Endothelial cell of umbilical vein (primary cell): Measurements from ENCODE around the gene TMEM182. TPM values are rescaled to one million over a fixed set of nuclear protein-coding genes. Genes with fewer than 3 reads are reported as not detected.

Experiments
- BruUV-seq: library from RNA; stranded (reverse); fragments of 400-500 nt; replicated peaks from 2 replicates; lab custom pipeline; 2021; lab: Mats Ljungman, UMichigan
- CTCF ChIA-PET: fragments of 300-600, 350-600 bp; sonication (Branson Sonifier 250); formaldehyde crosslinking; loops from one replicate; lab custom pipeline; 2021; ENCODE audit warnings: antibody characterized with exemption, inconsistent platforms; lab: Charles Lee
- POLR2A ChIA-PET: fragments of 300-600, 350-600 bp; sonication (Branson Sonifier 250); formaldehyde crosslinking; loops from one replicate; lab custom pipeline; 2021; ENCODE audit warnings: antibody characterized with exemption, inconsistent platforms; lab: Charles Lee
- DNase-seq: peaks from one replicate; pipeline ENCODE4 v3.0.0-alpha.2; 2011; ENCODE audit warnings: low read depth, low spot score
- FAIRE-seq: peaks from 2 replicates; lab custom pipeline; 2011; peaks lifted over from hg19 to GRCh38; lab: Jason Lieb, UNC
- H2AFZ ChIP-seq: 2 replicates; pipeline ENCODE4 v1.6.0; 2012; ENCODE audit warnings: low read depth, low read length, control low read depth, inconsistent platforms
- H3K27ac ChIP-seq: 2 replicates; pipeline ENCODE4 v1.5.1; 2011; ENCODE audit warnings: low read depth, mild to moderate bottlenecking, control low read depth, low read length, moderate library complexity; ENCODE audit not compliant: insufficient read depth
- H3K27me3 ChIP-seq, 2 experiments: 2 replicates each; pipeline versions ENCODE4 v1.6.0 to v1.6.1; 2011; ENCODE audit warnings: low read length in 2 of 2, mixed read lengths in 1 of 2; ENCODE audit not compliant: control insufficient read depth in 2 of 2, insufficient read depth in 2 of 2
- H3K36me3 ChIP-seq, 2 experiments: 2 replicates in 1 of 2; 3 replicates in 1 of 2; pipeline ENCODE4 v1.5.1; 2011; ENCODE audit warnings: low read length in 2 of 2, mild to moderate bottlenecking in 1 of 2, moderate library complexity in 1 of 2; ENCODE audit not compliant: control insufficient read depth in 2 of 2, insufficient read depth in 2 of 2; ENCODE audit errors: extremely low read depth in 1 of 2
- H3K4me1 ChIP-seq: 3 replicates; pipeline ENCODE4 v1.5.1; 2011; ENCODE audit warnings: mild to moderate bottlenecking, low read length; ENCODE audit not compliant: control insufficient read depth, insufficient read depth; ENCODE audit errors: extremely low read depth
- H3K4me2 ChIP-seq: 2 replicates; pipeline ENCODE4 v1.6.1; 2011; ENCODE audit warnings: low read length, control low read depth, mixed read lengths; ENCODE audit not compliant: insufficient read depth
- H3K4me3 ChIP-seq, 3 experiments: fragments of 200-600 bp in 1 of 3; sonication (generic), shearing (Covaris generic) in 1 of 3; replicated peaks in 1 of 3; 2 replicates each; pipeline ENCODE4 v1.5.1; 2011 to 2016; ENCODE audit warnings: control low read depth in 3 of 3, low read length in 3 of 3, mild to moderate bottlenecking in 2 of 3, inconsistent platforms in 1 of 3, low read depth in 1 of 3, moderate library complexity in 1 of 3; ENCODE audit not compliant: insufficient read depth in 1 of 3
- H3K79me2 ChIP-seq: 2 replicates; pipeline ENCODE4 v1.6.0; 2012; ENCODE audit warnings: low read length, inconsistent platforms; ENCODE audit not compliant: control insufficient read depth, insufficient read depth
- H3K9ac ChIP-seq: replicated peaks from 2 replicates; pipeline ENCODE3; 2011; ENCODE audit warnings: low read length, control low read depth; ENCODE audit not compliant: insufficient read depth; ENCODE audit errors: extremely low read depth
- H3K9me1 ChIP-seq: replicated peaks from 3 replicates; pipeline ENCODE4 v1.6.0; 2011; ENCODE audit warnings: mild to moderate bottlenecking, low read length; ENCODE audit not compliant: control insufficient read depth, insufficient read depth; ENCODE audit errors: extremely low read depth
- H3K9me3 ChIP-seq: replicated peaks from 2 replicates; pipeline ENCODE4 v1.5.1; 2012; ENCODE audit warnings: low read length, inconsistent platforms; ENCODE audit not compliant: control insufficient read depth, insufficient read depth
- H4K20me1 ChIP-seq: replicated peaks from 2 replicates; pipeline ENCODE3; 2011; ENCODE audit warnings: mild to moderate bottlenecking, low read length; ENCODE audit not compliant: control insufficient read depth, insufficient read depth; ENCODE audit errors: extremely low read depth
- EZH2 ChIP-seq: IDR thresholded peaks from 2 replicates; pipeline ENCODE4 v1.6.1; 2012; ENCODE audit warnings: borderline replicate concordance, low read depth, mild to moderate bottlenecking, moderate library complexity, low read length, inconsistent platforms; ENCODE audit not compliant: severe bottlenecking
- GATA2 ChIP-seq: IDR thresholded peaks from 2 replicates; pipeline ENCODE4 v1.7.0; 2011; ENCODE audit warnings: low read depth, mild to moderate bottlenecking, moderate library complexity, mixed read lengths, low read length; ENCODE audit not compliant: insufficient read length, insufficient read depth
- MYC ChIP-seq: IDR thresholded peaks from one replicate; pipeline ENCODE4 v1.6.1; 2011; ENCODE audit warnings: mild to moderate bottlenecking, low read depth, low read length
- dilution Hi-C: fragments of 300-500 bp; cut with MboI; formaldehyde crosslinking; loops from one replicate; pipeline ENCODE4 v1.15.0; 2019; ENCODE audit warnings: low sequenced_read_pairs; ENCODE audit not compliant: extremely low pct_ligation_motif_present
- intact Hi-C: fragments of 100-400 bp; cut with micrococcal nuclease; formaldehyde crosslinking; loops from one replicate; pipeline ENCODE4 v1.10.0; 2022
- polyA plus RNA-seq, 4 experiments: library from polyadenylated mRNA; depleted of rRNA in 3 of 4; stranded (reverse) in 3 of 4; unstranded in 1 of 4; fragments of >200 nt; gene quantifications; 2 replicates each; pipeline versions ENCODE4 v1.2.1 to v1.2.3, GENCODE V29; 2011 to 2012; ENCODE audit warnings: missing spikeins in 1 of 4
- total RNA-seq: library from RNA; stranded (reverse); gene quantifications from 2 replicates; pipeline ENCODE4 v1.2.3, GENCODE V29; 2021
- TF ChIP-seq, protein P1 (sequence below), 2 donors: IDR thresholded peaks; 1 replicate in 1 of 2; 2 replicates in 1 of 2; pipeline ENCODE4 v1.5.1; 2011; ENCODE audit warnings: low read length in 2 of 2, mild to moderate bottlenecking in 2 of 2, moderate library complexity in 2 of 2, control low read depth in 1 of 2, inconsistent platforms in 1 of 2, low read depth in 1 of 2; ENCODE audit not compliant: insufficient read depth in 1 of 2; ENCODE audit errors: extremely low read depth in 1 of 2

Gene TMEM182
- total and polyA plus RNA-seq, 2 donors (not counting 3 experiments of a cell fraction or from before 2014, with no cell fraction given): 0.69 to 0.95 TPM

DNA sequence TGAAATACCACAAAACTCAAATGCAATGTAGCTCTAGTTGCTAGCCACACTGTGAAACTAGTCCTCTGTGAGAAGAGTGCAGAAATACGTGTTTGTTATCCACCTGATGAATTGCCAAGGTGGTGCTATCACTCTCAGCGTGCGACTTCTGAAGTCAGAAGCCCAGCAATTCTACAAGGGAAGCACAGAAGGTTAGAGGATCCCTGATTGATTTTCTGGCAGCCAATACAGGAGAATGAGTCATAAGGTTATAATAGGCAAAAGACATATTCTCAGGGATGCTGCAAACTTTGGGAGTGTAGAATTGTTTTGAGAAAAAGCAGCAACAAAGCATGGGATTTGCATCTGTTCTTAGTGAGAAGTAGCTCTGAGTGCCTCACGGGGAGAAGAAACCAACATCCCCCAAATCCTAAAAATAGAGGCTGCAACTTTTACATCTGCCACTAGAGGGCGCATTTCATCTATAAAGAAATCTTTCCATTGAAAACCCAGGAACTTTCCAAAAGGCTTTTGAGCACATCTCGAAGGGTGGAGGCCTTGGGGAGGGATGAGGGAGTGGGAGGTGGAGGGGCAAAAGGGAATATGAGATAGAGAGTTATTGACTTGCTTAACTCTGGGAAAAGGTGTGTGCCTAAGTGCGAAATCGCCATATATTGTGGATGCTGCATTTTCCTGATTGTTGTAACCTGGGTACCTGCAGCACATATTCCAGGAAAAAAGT lies 78.0 kb downstream of the TMEM182 start:
- H3K36me3 ChIP-seq: no peaks in the 10 kb centered on the region
- H3K27me3 ChIP-seq: no peaks in the 10 kb centered on the region
- no peak overlapping the region for H3K9ac ChIP-seq
- H3K4me3 ChIP-seq: no peak overlapping the region
- no peaks in the 10 kb centered on the region for H3K4me1 ChIP-seq
- no peak overlapping the region for H3K4me2 ChIP-seq
- peak; percentile 50 for DNase-seq
- intact Hi-C loops (no loop called here), dilution Hi-C loops (no loop called here)
- POLR2A ChIA-PET: no interaction called here
- no peaks in the 10 kb centered on the region for H3K9me1 ChIP-seq
- no peaks in the 10 kb centered on the region for H3K79me2 ChIP-seq
- no TSS peak for BruUV-seq
- no peak for TF ChIP-seq MYC
- TF ChIP-seq, protein P1, sequence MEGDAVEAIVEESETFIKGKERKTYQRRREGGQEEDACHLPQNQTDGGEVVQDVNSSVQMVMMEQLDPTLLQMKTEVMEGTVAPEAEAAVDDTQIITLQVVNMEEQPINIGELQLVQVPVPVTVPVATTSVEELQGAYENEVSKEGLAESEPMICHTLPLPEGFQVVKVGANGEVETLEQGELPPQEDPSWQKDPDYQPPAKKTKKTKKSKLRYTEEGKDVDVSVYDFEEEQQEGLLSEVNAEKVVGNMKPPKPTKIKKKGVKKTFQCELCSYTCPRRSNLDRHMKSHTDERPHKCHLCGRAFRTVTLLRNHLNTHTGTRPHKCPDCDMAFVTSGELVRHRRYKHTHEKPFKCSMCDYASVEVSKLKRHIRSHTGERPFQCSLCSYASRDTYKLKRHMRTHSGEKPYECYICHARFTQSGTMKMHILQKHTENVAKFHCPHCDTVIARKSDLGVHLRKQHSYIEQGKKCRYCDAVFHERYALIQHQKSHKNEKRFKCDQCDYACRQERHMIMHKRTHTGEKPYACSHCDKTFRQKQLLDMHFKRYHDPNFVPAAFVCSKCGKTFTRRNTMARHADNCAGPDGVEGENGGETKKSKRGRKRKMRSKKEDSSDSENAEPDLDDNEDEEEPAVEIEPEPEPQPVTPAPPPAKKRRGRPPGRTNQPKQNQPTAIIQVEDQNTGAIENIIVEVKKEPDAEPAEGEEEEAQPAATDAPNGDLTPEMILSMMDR (IDR thresholded peaks at IDR 0.05; ENCODE audit: extremely low read depth in 1 of 2, insufficient read depth in 1 of 2, low read depth in 1 of 2, low read length in 2 of 2): peak; percentile 64 to 79
- CTCF ChIA-PET: interaction anchor here (0.8 to 2.6 kb wide), 12 partner anchors 9 to 87 kb away, joined by 3 to 14 read pairs (median 6); no protein-coding TSS in a partner anchor
- no peak overlapping the region for H2AFZ ChIP-seq
- H3K9me3 ChIP-seq: no peaks in the 10 kb centered on the region
- peak; percentile 66 for FAIRE-seq
- H4K20me1 ChIP-seq: no peaks in the 10 kb centered on the region
- no peak overlapping the region for H3K27ac ChIP-seq

DNA sequence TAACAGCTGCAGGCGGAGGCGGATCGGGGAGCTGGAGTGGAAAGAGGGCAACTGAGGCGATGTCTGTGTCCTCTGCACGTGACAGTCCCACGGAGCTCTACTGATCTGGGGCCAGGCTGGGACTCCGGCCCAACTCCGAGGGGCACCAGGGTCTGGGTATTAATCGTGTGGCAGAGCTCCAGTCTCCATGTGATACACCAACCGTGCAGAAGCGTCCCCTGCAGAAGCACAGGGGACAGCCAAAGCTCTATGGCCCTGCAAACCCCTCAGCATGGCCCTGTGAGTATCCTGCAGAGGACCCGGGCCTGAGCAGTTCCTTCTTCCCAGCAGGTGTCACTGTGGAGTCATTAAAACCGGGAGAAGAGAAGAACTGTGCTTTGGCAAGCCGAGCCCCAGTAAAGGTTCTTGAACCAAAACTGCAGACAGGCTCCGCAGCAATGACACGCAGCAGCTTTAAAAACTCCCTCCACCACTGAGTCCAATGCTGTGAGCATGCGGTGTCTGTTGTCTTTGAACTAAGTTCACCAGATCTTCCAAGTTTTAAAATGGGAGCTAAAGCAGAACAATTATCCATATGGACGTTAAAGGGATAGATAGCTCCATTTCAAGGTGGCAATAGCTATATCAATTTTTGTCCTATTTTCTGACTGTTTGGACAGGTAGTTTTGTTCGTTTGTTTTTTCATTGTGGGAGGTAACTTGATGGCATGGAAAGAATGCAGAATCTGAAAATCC lies 79.4 kb downstream of the TMEM182 start:
- POLR2A ChIA-PET: no interaction called here
- peak; percentile 39 for DNase-seq
- Histone ChIP-seq H3K4me2 (no peak overlapping the region), H2AFZ (no peak overlapping the region), H3K79me2 (no peaks in the 10 kb centered on the region), H4K20me1 (no peaks in the 10 kb centered on the region), H3K4me3 (no peak overlapping the region), H3K27me3 (no peaks in the 10 kb centered on the region), H3K36me3 (no peaks in the 10 kb centered on the region), H3K9me3 (no peaks in the 10 kb centered on the region), H3K9me1 (no peaks in the 10 kb centered on the region), H3K27ac (no peak overlapping the region), H3K4me1 (no peaks in the 10 kb centered on the region), H3K9ac (no peak overlapping the region)
- CTCF ChIA-PET: interaction anchor here (0.7 to 2.6 kb wide), 10 partner anchors 9 to 88 kb away, joined by 3 to 14 read pairs (median 4); no protein-coding TSS in a partner anchor
- intact Hi-C loops: no loop called here
- TF ChIP-seq, protein P1 (IDR thresholded peaks at IDR 0.05; ENCODE audit: extremely low read depth in 1 of 2, insufficient read depth in 1 of 2, low read depth in 1 of 2, low read length in 2 of 2): peak; percentile 48 to 70
- TF ChIP-seq EZH2: no peak
- TF ChIP-seq GATA2: no peak
- peak; percentile 31 for FAIRE-seq
- BruUV-seq: no TSS peak
- dilution Hi-C loops: no loop called here
